ENCODE data around the gene NCAM1.

- TF ChIP-seq CTCF (IDR thresholded peaks at IDR 0.05) (no peak), ZFX (IDR thresholded peaks at IDR 0.05; ENCODE audit: borderline replicate concordance) (no peak)
Observed at GRCh38 chr11:113199866-113200265, 238.6 kb downstream of the NCAM1 start.

Data from 22Rv1 (cell line).